NCI-H187 (cell line): ENCODE data around the gene GPR3.
"Not testable (repeated sequence)": the region's sequence is repeated elsewhere in the genome, so short reads cannot be mapped to it uniquely, and the experiment has no call there.

ENCODE experiments used
- DNase-seq, 2 experiments: peaks; one replicate each; lab custom pipeline; 2025; lab: John Stamatoyannopoulos, UW

GPR3 gene

GRCh38 chr1:27380224-27380623, 12.2 kb upstream of the GPR3 start:
- DNase-seq = no peak

- no peak for DNase-seq
Measured at GRCh38 chr1:27380766-27381733, 11.4 kb upstream of the GPR3 start.

- no peak for DNase-seq
Measured at GRCh38 chr1:27381969-27382762, 10.3 kb upstream of the GPR3 start.

GRCh38 chr1:27383039-27383605, 9.3 kb upstream of the GPR3 start, which contains the start of gene CD164L2:
TSS of gene CD164L2 (minus strand) at chr1:27383333. CDS start at chr1:27383239, 94 bp downstream.
- DNase-seq = peak; percentile 26 to 49

GRCh38 chr1:27383661-27384060, 8.8 kb upstream of the GPR3 start:
- no peak for DNase-seq

- DNase-seq = not testable (repeated sequence)
Measured at GRCh38 chr1:27384797-27385196, 7.6 kb upstream of the GPR3 start.

- peak; percentile 62 to 69 for DNase-seq
Measured at GRCh38 chr1:27388337-27389005, 4.0 kb upstream of the GPR3 start.

- DNase-seq = no peak
Measured at GRCh38 chr1:27391511-27392095, 819 bp upstream of the GPR3 start.

GRCh38 chr1:27392778-27393635, 585 bp downstream of the GPR3 start:
- DNase-seq = no peak

- no peak for DNase-seq
Measured at GRCh38 chr1:27393641-27394281, 1.3 kb downstream of the GPR3 start.

- DNase-seq = no peak
Measured at GRCh38 chr1:27394282-27394658, 1.8 kb downstream of the GPR3 start.

- DNase-seq = no peak
Measured at GRCh38 chr1:27394925-27395324, 2.5 kb downstream of the GPR3 start.

GRCh38 chr1:27395441-27396195, 3.2 kb downstream of the GPR3 start:
- peak; percentile 38 to 46 for DNase-seq

GRCh38 chr1:27397110-27397509, 4.7 kb downstream of the GPR3 start:
- DNase-seq = no peak

- DNase-seq = no peak
Measured at GRCh38 chr1:27397749-27398148, 5.3 kb downstream of the GPR3 start.

GRCh38 chr1:27398405-27399149, 6.2 kb downstream of the GPR3 start:
- DNase-seq = no peak

GRCh38 chr1:27399251-27400025, 7.0 kb downstream of the GPR3 start:
- DNase-seq = no peak
